RWPE1 (cell line): ENCODE results near the gene PRRX2.

Experiments
- CTCF ChIA-PET: fragments of 350-600 bp; sonication (Branson Sonifier 250); formaldehyde crosslinking; extraction: SDS; loops from one replicate; lab custom pipeline; 2021; lab: Yijun Ruan, JAX
- POLR2A ChIA-PET: fragments of 400-600 bp; formaldehyde crosslinking; extraction: SDS; loops from one replicate; lab custom pipeline; 2020; ENCODE audit warnings: antibody characterized with exemption; ENCODE audit not compliant: low non-redundant PET; lab: Yijun Ruan, JAX
- DNase-seq: peaks from one replicate; pipeline ENCODE4 v3.0.0; 2012; ENCODE audit warnings: low spot score
- H3K27ac ChIP-seq: fragments of 450-650 bp; 2 replicates; pipeline ENCODE4 v1.5.1; 2017
- CTCF ChIP-seq: fragments of 450-650 bp; conservative IDR thresholded peaks from 2 replicates; pipeline ENCODE4 v1.5.1; 2017; ENCODE audit warnings: low read depth, mild to moderate bottlenecking

PRRX2 gene

GRCh38 chr9:129648764-129649115, 16.7 kb upstream of the PRRX2 start:
- no peak for DNase-seq
- ChIA-PET CTCF (no interaction called here), POLR2A (no interaction called here)
- no peak for TF ChIP-seq CTCF
- H3K27ac ChIP-seq = no peak overlapping the region

GRCh38 chr9:129649726-129650679, 15.4 kb upstream of the PRRX2 start:
- CTCF ChIA-PET = interaction anchor here (0.6 to 0.7 kb wide), 3 partner anchors 140 to 824 kb away, joined by 3 to 5 read pairs (median 4); no protein-coding TSS in a partner anchor
- DNase-seq = no peak
- no peak overlapping the region for H3K27ac ChIP-seq
- no peak for TF ChIP-seq CTCF
- POLR2A ChIA-PET = no interaction called here

- CTCF ChIA-PET = interaction anchor here (0.6 to 0.7 kb wide), 3 partner anchors 76 to 269 kb away, joined by 3 to 5 read pairs (median 4); no protein-coding TSS in a partner anchor
- no peak for DNase-seq
- no peak for TF ChIP-seq CTCF
- POLR2A ChIA-PET = no interaction called here
- no peak overlapping the region for H3K27ac ChIP-seq
Observed at GRCh38 chr9:129650680-129651235, 14.7 kb upstream of the PRRX2 start.

DNA sequence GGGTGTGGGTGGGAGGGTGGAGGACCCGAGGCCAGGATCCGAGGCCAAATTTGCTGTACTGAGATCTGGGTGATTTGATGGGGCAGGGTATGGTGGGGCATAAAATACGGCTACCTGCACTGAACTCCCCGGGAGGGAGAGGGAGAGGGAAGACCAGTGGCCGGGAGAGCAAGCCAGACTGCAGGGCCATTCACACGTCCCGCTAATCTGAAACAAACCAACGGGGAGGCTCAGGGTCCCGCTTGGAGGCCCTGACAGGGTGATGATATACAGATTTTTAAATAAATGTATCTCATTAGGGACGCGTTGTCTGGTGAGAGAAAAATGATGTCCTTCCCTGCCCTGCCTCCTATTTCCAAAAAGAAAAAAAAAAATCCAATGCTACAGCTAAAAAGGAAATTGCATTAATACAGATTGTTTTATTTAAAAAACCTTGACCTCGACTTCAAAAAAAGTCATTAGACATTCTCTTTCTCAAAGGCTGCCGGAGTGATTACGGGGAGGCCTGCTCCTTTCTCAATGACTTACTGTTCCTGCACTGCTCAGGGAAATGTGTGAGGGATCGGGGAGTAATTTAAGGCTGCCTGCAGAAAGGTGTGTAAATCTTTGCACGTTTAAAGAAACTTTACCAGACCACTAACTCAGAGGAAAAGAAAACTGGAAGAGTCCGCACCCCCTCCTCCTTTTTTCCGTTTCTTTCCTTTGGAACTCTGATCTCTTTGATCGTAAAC, 11.5 kb upstream of the PRRX2 start:
- ChIA-PET CTCF (interaction anchor here (0.6 to 2.0 kb wide), 3 partner anchors 11 to 123 kb away, joined by 3 to 8 read pairs (median 4); no protein-coding TSS in a partner anchor), POLR2A (no interaction called here)
- no peak for DNase-seq
- no peak overlapping the region for H3K27ac ChIP-seq
- TF ChIP-seq CTCF = no peak

- ChIA-PET POLR2A (no interaction called here), CTCF (interaction anchor here (0.6 kb wide), 1 partner anchor 66 kb away, joined by 3 read pairs; no protein-coding TSS in a partner anchor)
- no peak for TF ChIP-seq CTCF
- DNase-seq = no peak
- H3K27ac ChIP-seq = no peak overlapping the region
Observed at GRCh38 chr9:129654554-129655040, 10.8 kb upstream of the PRRX2 start.

DNA sequence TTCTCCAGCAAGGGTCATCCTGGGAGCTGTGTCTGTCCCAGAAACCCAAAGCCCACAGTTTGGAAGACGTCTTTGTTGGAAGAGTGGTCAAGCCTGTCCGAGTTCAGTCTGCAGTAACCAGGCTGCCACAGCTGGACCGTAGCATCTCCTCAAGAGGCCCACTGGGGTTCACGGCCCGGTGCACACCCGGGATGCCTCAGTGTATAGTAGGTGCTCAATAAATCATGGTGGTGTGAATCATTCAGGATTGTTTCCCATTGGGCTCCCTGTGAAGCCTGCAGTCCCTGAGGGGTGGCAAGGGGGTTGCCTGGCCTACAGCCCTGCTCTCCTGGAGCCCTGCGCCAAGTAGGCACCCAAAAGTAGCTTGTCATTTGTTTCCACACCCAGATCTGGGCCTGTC, 10.3 kb upstream of the PRRX2 start:
- CTCF ChIA-PET = no interaction called here
- no peak overlapping the region for H3K27ac ChIP-seq

More for the DNA sequence above, 10.3 kb upstream of the PRRX2 start:
- DNase-seq = no peak
- POLR2A ChIA-PET = no interaction called here
- TF ChIP-seq CTCF = no peak
